ENCODE results near the gene EDIL3.

GRCh38 chr5:84304599-84304998, 80.1 kb downstream of the EDIL3 start:
- TF ChIP-seq REST (IDR thresholded peaks at IDR 0.05; ENCODE audit: low read depth) (no peak), ZNF274 (IDR thresholded peaks at IDR 0.05; ENCODE audit: low read depth, low read length) (no peak), RAD21 (IDR thresholded peaks at IDR 0.05; ENCODE audit: low read depth) (no peak), POLR2A (IDR thresholded peaks at IDR 0.05; ENCODE audit: borderline replicate concordance, extremely low read depth, insufficient read depth, insufficient read length) (no peak), TCF7L2 (IDR thresholded peaks at IDR 0.05; ENCODE audit: borderline replicate concordance, extremely low read depth, insufficient read depth, insufficient read length) (no peak)
- TF ChIP-seq, protein P1, sequence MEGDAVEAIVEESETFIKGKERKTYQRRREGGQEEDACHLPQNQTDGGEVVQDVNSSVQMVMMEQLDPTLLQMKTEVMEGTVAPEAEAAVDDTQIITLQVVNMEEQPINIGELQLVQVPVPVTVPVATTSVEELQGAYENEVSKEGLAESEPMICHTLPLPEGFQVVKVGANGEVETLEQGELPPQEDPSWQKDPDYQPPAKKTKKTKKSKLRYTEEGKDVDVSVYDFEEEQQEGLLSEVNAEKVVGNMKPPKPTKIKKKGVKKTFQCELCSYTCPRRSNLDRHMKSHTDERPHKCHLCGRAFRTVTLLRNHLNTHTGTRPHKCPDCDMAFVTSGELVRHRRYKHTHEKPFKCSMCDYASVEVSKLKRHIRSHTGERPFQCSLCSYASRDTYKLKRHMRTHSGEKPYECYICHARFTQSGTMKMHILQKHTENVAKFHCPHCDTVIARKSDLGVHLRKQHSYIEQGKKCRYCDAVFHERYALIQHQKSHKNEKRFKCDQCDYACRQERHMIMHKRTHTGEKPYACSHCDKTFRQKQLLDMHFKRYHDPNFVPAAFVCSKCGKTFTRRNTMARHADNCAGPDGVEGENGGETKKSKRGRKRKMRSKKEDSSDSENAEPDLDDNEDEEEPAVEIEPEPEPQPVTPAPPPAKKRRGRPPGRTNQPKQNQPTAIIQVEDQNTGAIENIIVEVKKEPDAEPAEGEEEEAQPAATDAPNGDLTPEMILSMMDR (IDR thresholded peaks at IDR 0.05 in 2 of 3, conservative IDR thresholded peaks at IDR 0.05 in 1 of 3; ENCODE audit: borderline replicate concordance in 1 of 3, insufficient read depth in 1 of 3, low read depth in 2 of 3, low read length in 2 of 3): no peak
- TF ChIP-seq, protein P2, sequence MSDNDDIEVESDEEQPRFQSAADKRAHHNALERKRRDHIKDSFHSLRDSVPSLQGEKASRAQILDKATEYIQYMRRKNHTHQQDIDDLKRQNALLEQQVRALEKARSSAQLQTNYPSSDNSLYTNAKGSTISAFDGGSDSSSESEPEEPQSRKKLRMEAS (IDR thresholded peaks at IDR 0.05): no peak

Data from HCT116 (cell line).